HG02852 (cell line): ENCODE data around the gene ZBTB7C.

ENCODE experiments used
- ATAC-seq: cut with Tn5 transposase; IDR thresholded peaks from one replicate; pipeline ENCODE4 v1.9.1; 2021; ENCODE audit warnings: mild to moderate bottlenecking, moderate library complexity; ENCODE audit not compliant: unreplicated experiment

Gene ZBTB7C

DNA sequence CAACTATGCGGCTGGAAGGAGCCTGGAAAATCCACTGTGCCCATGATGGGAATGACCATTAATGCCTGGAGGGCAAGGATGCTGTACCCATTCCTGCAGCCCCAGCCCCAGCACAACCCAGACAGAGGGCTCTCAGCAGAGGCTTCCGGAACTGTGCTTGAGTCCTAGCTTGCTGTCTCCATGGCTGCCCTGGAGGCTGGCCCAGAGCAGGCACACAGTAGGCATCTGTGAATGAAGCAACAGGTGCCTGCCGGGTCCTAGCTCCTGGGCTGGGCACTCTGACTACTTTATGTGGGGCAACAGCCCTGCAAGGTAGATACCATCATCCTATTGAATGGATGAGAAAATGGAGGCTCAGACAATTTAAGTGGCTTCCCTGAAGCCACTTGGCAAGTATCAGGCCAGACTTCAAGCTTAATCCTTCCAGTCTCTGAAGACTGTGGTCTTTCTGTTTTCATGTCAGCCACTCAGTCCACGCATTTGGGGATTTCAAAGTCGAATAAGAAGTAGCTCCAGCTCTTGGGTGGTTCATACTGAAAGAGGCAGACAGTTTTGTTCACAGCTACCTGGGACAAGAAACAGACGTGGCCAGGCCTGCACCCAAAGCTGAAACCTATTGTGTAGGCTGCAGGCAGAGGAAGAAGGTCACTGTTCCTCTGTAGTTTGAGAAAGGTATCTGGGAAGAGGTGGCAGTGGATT lies 237.5 kb downstream of the ZBTB7C start:
- peak; percentile 55 for ATAC-seq

GRCh38 chr18:48170651-48171050 lies 238.5 kb downstream of the ZBTB7C start:
- ATAC-seq: no peak

DNA sequence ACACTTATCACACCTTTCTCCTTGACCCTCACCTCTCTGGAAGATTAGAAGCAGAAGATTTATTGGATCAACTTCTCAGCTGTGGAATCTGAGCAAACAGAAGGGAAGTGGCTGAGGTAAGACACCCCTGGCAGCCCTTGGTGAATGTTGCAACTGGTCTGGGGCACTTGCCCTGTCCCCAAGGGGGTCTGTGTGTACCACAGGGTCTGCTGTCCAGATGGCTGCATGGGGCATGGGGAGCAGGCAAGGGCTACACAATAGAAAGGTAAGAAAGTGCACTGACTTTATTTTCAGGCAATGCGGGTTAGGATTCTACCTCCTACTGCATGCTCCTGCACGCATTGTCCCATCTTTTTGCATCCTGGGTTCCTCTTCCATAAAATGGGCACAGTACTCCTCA lies 240.3 kb downstream of the ZBTB7C start:
- ATAC-seq: no peak

- ATAC-seq: no peak
These were observed 241.3 kb downstream of the ZBTB7C start for GRCh38 chr18:48167897-48168253.

DNA sequence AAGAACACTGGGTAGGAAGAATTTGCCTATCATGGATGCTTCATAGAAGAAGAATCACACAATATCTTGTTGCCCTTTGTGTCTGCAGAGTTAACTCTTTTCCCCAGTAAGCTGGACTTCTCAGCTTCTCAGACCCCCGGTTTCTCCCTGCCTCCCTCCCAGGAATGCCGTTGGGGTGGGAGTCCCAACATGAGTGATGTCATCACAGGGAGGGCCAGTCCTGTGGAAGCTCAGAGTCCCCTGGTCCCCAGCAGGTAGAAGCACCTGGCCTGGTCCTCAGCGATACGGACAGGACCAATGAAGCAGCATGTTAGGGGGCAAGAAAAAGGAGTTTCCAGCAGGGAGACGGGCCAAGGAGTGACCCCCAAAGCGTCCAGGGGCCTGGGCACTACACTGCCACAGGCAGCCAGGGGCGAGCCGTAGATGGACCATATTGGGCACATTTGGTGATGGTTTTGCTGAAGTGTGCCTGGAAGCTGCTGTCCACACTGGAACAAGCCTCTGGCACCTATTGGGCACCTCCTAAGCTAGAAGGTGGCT lies 242.8 kb downstream of the ZBTB7C start:
- no peak for ATAC-seq

DNA sequence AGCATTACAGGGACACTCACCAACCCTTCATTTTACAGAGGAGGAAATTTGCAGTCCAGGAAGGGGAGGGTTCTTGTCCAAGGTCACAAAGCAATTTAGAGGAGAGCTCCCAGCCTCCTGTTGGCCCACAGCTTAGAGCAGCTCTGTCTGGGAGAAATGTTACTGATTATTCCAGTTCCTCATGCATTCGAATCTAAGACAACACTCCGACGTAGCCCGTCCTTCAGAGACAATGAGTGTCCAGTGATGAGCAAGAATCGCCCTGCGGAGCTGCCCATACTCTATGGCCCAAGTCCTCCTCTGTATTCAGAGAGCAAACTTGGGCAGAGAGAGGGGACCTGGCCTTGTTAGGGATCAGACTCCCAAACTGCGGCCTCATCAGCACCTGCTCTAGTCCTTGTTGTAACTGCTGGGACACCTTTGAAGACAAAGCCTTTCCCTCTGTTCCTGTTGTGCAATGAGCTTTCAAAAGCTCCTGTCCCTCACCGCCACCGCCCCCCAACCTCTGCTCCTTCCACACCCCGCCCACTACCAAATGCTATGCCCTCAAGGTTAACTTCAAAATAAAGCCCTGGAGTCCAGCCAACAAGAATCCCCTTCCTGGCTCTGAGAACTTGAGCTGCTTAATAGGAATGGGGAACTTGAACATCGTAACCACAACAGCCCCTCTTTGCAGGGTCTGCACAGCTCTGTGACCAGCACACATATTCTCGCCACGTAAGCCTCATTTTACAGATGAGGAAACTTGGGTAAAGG lies 243.9 kb downstream of the ZBTB7C start:
- ATAC-seq: no peak

DNA sequence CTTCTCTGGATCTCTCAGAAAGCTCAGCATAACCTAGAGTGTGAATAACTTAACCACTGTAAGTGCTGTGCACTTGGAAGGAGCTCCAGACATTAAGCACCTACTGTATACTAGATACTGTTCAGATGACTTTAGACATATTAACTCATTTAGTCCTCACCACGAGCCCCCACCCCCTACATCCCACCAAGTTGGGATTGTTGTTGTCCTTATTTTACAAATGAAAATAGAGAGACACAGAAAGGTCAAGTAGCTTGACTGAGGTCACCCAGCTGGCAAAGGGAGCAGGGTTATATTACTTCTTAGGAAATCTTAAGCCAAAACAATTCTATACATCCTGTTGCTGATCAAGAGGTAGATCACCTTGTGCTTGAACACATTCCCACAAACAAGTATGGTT lies 244.5 kb downstream of the ZBTB7C start:
- ATAC-seq: no peak

- no peak for ATAC-seq
These were observed 245.1 kb downstream of the ZBTB7C start for GRCh38 chr18:48164116-48164515.

DNA sequence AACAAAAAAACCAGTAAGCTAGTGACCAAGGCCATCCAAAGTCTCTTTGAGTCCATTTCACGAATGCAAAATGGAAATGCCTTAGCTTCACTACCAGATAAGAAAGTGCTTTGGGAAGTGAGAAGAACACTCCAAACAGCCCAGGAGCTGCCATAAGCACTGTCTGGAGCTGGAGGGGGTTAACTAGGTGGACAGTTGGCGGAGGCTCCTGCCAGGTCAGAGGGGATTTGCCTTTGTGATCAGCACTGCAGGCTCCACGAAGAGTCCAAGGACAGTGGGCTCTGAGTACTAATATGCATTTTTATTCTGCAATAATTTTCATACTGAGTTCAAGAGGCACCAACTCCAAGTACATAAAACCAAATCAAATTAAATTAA lies 245.5 kb downstream of the ZBTB7C start:
- no peak for ATAC-seq

DNA sequence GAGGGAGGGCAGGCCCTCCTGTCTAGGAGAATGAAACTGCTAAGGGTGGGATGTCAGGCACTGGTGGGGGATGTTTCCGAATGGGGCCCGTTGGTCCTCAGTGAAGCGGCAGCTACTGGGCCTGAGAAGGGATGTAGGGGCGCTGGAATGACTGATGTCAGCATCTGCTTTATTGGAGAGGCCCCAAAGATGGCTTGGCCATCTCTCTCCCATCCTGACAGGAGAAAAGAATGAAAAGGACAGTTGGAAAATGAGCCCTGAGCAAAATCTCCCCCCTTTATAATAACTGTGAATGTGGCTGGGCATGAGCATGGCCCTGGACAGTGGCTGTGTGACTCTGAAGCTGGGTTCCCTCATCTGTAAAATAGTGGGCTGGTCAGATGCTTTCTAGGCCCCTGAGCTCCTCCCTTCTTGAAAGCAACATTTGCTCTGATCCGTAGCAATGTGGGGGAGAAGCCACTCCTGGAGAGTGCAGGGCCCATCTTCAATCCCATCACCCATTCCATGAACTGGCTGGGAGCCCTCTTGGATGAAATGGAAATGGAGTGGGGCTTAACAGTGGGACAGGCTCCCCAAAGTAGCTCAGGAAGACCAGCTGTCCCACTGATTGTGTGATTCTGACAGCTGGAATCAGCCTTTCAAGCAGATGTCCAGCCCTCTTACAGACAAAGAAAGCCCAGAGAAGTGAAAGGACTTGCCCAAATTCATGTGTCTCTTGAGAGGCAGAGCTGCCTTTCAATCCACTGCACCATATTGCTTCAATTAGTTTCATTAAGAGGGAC lies 246.0 kb downstream of the ZBTB7C start:
- no peak for ATAC-seq

DNA sequence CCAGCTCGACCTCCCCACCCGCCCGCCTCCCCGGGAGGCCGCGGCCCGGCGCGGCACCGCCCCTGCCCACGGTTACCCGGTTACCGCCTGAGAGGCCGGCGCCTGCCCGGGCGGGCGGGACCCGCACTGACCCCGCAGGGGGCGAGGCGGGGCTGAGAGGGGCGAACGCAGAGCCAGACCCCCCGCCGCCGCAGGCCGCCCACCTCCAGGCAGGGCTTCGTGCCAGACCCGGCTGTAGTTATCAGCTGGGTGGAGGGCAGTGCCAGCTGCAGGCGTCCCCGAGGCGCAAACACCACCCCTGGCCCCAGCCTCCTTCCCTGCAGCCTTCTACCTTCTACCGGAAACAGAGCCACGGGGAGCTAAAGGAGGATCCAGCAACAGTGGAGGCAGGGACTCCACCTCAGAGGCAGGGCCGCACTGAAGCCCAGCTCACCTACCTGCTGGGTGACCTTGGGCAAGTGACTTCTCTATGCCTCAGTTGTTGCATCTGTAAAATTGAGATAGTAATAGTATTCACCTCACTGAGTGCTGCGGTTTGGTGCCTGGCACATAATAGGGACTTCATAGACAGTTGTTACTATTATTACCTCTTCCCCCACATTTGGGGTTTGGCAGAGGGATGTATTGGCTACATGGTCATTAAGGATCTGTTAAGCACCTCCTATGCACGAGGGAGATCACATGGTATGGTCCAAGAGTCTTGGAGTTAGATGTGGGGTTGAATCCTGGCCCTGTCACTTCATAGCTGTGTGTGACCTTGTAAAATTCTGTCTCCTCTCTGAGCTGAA lies 247.1 kb downstream of the ZBTB7C start:
- ATAC-seq: peak; percentile 36

- peak; percentile 78 for ATAC-seq
These were observed 247.8 kb downstream of the ZBTB7C start for GRCh38 chr18:48161191-48161910.

GRCh38 chr18:48160622-48161021 lies 248.6 kb downstream of the ZBTB7C start:
- no peak for ATAC-seq

DNA sequence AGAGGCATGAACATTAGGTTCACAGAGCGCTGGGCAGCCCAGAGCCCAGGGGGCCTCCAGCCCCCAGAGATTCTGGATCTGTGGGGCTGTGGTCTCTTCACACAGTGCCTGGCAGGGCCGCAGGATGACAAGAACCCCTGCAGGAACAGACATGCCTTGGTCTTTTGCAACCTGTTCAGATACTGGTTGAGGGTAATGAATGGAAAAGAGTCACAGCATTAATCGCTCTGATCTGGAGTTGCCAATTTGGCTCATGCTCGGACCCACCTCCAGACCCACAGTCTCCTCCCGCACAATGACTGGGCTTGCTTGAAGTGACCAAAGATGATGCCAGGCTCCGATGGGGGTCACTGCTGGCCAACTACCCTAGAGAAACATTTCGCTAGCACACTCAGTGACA lies 249.4 kb downstream of the ZBTB7C start:
- no peak for ATAC-seq

DNA sequence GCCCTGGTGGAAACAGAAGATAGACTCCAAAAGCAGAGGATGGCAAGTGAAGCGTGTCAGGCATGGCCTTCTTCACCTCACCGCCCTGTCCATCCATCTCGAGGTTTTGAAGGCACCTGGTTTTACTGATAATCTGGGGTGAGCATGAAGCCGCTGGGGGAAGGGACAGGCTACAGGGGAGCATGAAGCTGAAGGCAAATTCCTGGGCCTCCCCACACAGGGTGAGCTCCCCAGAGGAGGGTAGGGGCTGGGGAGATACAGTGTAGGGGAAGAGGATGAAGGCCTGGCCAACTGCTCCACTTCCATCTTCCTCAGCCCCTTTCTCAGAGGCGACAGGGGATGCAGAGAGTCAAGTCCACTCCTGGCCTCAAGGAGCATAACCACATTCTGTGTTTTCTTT lies 250.5 kb downstream of the ZBTB7C start:
- no peak for ATAC-seq

- no peak for ATAC-seq
These were observed 251.2 kb downstream of the ZBTB7C start for GRCh38 chr18:48157956-48158355.

- ATAC-seq: no peak
These were observed 253.3 kb downstream of the ZBTB7C start for GRCh38 chr18:48155856-48156255.

GRCh38 chr18:48154828-48155227 lies 254.4 kb downstream of the ZBTB7C start:
- ATAC-seq: no peak

DNA sequence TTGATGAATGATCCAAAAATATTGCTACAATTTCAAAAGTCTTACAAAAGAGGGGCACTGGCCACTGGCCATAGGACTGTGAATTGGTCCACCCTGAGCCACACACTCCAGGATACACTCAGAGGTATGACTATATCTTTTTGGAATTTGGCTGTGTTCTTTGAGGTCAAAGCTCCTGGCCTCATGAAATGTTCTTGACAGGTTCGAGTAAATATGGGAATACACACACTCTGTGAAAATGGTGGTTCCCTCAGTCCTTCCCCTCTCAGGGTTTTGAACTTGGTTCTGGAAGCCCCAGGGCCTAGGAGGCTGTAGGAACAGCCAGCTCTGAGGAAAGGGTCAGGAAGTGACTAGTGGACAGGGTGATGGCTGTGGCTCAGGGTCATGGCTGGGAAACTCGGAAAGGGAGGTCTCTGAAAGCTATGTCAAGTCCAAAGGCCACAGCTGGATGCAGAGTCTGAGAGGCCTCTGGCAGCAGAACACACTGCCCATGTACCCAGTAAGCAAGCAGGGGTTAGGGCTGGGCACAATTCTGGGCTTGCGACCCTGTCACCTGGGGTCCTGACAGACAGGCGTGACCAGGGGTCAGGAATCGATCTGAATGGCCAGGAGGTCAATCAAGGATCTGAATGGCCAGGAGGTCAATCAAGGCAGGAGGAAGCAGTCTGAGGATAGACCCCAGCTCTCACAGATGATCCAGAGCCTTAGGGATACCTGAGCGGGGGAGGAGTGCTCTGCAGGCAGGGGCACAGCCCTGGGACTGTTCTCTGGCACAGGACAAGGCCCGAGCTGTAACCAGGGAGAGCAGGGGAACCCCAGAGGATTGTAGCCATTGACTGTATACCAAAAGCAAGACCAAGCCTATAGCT lies 255.3 kb downstream of the ZBTB7C start:
- ATAC-seq: no peak
